Measurements from ENCODE around the gene METTL16. TPM values are rescaled to one million over a fixed set of nuclear protein-coding genes. Genes with fewer than 3 reads are reported as not detected.

Gene METTL16
- total RNA-seq, 1 donor from 2014 or later, result 39.3 TPM

GRCh38 chr17:2392252-2393173 lies 119.2 kb downstream of the METTL16 start:
- H3K36me3 Mint-ChIP-seq, result peaks cover 4% of the 10 kb centered on the region
- TF ChIP-seq CTCF (conservative IDR thresholded peaks at IDR 0.05), result no peak
- peak overlapping the region; percentile 90 for H3K27ac Mint-ChIP-seq
- no peaks in the 10 kb centered on the region for H3K27me3 Mint-ChIP-seq
- no peaks in the 10 kb centered on the region for H3K9me3 Mint-ChIP-seq
- H3K4me3 Mint-ChIP-seq, result peak overlapping the region; percentile 91
- peak; percentile 98 for DNase-seq (ENCODE audit: extremely low spot score, unreplicated experiment)
- H3K4me1 Mint-ChIP-seq (ENCODE audit: unreplicated experiment), result peaks cover 45% of the 10 kb centered on the region

DNA sequence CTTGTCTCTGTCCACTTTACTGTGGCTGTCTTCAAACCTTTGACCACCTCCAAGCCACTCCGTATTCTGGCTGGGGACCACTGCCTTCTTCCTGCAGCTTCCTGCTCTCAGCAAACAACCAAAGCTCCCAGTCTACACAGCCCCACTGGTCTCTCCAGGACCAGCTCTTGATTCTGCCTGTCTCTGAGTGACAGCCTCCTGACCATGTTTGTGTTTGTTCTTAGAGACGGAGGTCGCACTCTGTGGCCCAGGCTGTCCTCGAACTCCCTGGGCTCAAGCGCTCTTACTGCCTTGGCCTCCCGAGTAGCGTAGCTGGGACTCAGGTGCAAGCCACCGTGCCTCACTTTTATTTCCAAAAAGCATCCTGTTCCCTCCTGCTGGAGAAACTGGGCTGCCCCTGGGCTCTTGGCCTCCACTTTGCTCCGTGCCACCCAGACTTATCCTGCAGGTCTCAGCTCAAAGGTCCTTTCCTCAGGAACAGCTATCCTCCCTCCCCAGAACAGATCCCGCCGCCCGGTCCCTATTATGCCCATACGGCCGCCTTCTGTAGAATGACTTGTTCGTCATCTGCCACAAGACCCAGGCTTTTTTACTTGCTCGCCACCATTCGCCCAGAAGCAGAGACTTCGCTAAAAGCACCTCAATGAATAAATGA lies 120.0 kb downstream of the METTL16 start:
- TF ChIP-seq CTCF (conservative IDR thresholded peaks at IDR 0.05), result no peak
- no peaks in the 10 kb centered on the region for H3K9me3 Mint-ChIP-seq
- H3K27me3 Mint-ChIP-seq, result no peaks in the 10 kb centered on the region
- peak overlapping the region; percentile 91 for H3K4me3 Mint-ChIP-seq
- H3K4me1 Mint-ChIP-seq (ENCODE audit: unreplicated experiment), result peaks cover 39% of the 10 kb centered on the region
- peaks cover 4% of the 10 kb centered on the region for H3K36me3 Mint-ChIP-seq
- no peak for DNase-seq (ENCODE audit: extremely low spot score, unreplicated experiment)
- peak overlapping the region; percentile 90 for H3K27ac Mint-ChIP-seq

GRCh38 chr17:2390199-2390836 lies 121.4 kb downstream of the METTL16 start:
- DNase-seq (ENCODE audit: extremely low spot score, unreplicated experiment), result no peak
- Mint-ChIP-seq H3K36me3 (peaks cover 4% of the 10 kb centered on the region), H3K27me3 (no peaks in the 10 kb centered on the region), H3K9me3 (no peaks in the 10 kb centered on the region), H3K27ac (peak overlapping the region; percentile 75), H3K4me1 (ENCODE audit: unreplicated experiment) (peaks cover 32% of the 10 kb centered on the region), H3K4me3 (peak overlapping the region; percentile 57)
- TF ChIP-seq CTCF (conservative IDR thresholded peaks at IDR 0.05), result no peak

DNA sequence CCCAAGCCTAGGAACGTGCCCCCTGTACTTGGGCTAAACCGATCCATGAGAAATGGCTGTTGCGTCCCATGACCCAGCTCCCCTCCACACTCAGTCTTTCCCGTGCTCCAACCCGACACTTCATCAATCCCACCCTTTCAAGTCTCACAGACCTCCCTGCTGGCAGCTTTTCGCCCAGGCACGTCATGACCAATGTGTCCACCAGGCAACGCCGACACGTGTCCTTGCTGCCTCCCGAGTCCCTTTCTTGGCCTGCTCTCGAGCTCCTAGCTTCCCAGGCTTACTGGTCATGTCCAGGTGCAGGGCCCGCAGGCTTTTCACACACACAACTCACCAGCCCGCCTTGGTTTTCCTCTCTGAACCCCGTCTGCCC lies 123.0 kb downstream of the METTL16 start:
- peak overlapping the region; percentile 74 for H3K27ac Mint-ChIP-seq
- H3K4me3 Mint-ChIP-seq, result peak overlapping the region; percentile 43
- peak; percentile 44 for TF ChIP-seq CTCF (conservative IDR thresholded peaks at IDR 0.05)
- no peaks in the 10 kb centered on the region for H3K9me3 Mint-ChIP-seq
- no peaks in the 10 kb centered on the region for H3K27me3 Mint-ChIP-seq
- no peak for DNase-seq (ENCODE audit: extremely low spot score, unreplicated experiment)
- H3K36me3 Mint-ChIP-seq, result peaks cover 4% of the 10 kb centered on the region
- peaks cover 44% of the 10 kb centered on the region for H3K4me1 Mint-ChIP-seq (ENCODE audit: unreplicated experiment)

DNA sequence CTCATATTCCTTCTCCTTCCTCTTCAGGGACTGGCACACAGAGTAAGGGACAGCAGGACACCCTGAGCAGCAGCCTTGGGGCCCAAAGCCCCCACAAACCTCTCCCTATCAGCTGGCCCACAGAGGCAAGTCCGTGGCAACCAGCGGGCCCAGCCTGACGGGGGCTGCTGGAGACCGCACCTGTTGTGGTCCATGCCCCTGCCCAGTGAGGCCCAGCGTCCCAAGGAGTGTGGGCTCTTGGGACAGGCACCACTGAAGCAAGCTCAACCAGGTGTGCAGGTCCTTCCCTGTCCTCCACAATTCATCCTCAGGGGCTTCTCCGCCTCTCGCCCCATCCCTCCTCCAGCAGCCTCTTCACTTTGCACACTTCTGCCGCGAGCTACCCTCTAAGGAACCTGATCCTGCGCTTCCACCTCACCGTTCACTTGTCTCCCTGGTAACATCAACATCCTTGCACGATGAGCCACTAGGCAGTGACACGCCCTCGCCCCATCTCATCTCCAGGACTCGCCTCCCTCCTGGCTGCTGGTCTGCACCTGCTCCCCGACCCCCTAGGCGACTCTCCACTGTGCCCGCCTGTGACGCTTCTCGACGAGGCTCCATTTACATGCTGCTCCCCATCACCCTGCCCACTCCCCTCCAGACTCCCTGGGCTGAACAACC lies 123.5 kb downstream of the METTL16 start:
- H3K27ac Mint-ChIP-seq, result peak overlapping the region; percentile 74

More for the DNA sequence above, 123.5 kb downstream of the METTL16 start:
- DNase-seq (ENCODE audit: extremely low spot score, unreplicated experiment), result no peak
- TF ChIP-seq CTCF (conservative IDR thresholded peaks at IDR 0.05), result no peak
- Mint-ChIP-seq H3K36me3 (peaks cover 4% of the 10 kb centered on the region), H3K4me3 (no peak overlapping the region), H3K9me3 (no peaks in the 10 kb centered on the region), H3K4me1 (ENCODE audit: unreplicated experiment) (peaks cover 47% of the 10 kb centered on the region), H3K27me3 (no peaks in the 10 kb centered on the region)
